ENCODE data around the gene HOXD9.

DNA sequence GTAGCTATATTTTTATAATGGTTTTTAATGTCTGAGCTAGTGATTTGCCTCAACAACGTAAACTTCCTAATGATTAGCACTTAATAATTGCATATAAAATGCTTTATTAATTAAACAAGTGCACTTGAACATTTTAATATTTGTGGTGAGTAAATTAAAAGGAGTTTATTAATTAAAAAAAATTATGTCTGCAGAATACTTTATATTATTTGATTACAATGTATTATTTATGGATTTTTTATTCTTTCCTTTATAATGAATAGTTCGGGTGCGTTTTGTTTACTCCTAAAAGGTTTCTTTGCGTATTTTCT lies 9.3 kb downstream of the HOXD9 start:
- TF ChIP-seq FOSL2 (IDR thresholded peaks at IDR 0.05; ENCODE audit: borderline replicate concordance, low read depth) (no peak), TAF1 (IDR thresholded peaks at IDR 0.05; ENCODE audit: borderline replicate concordance, low read depth, low read length) (no peak), JUND (IDR thresholded peaks at IDR 0.05) (no peak), EP300 (IDR thresholded peaks at IDR 0.05; ENCODE audit: borderline replicate concordance in 1 of 2, low read depth in 1 of 2, low read length in 1 of 2) (no peak), RAD21 (IDR thresholded peaks at IDR 0.05; ENCODE audit: low read length) (no peak), YY1 (IDR thresholded peaks at IDR 0.05; ENCODE audit: low read depth) (no peak), MXI1 (IDR thresholded peaks at IDR 0.05; ENCODE audit: low read depth, low read length) (no peak), RFX5 (IDR thresholded peaks at IDR 0.05; ENCODE audit: low read length) (no peak), POLR2AphosphoS5 (IDR thresholded peaks at IDR 0.05; ENCODE audit: low read depth, low read length) (no peak)
- TF ChIP-seq, protein P1, sequence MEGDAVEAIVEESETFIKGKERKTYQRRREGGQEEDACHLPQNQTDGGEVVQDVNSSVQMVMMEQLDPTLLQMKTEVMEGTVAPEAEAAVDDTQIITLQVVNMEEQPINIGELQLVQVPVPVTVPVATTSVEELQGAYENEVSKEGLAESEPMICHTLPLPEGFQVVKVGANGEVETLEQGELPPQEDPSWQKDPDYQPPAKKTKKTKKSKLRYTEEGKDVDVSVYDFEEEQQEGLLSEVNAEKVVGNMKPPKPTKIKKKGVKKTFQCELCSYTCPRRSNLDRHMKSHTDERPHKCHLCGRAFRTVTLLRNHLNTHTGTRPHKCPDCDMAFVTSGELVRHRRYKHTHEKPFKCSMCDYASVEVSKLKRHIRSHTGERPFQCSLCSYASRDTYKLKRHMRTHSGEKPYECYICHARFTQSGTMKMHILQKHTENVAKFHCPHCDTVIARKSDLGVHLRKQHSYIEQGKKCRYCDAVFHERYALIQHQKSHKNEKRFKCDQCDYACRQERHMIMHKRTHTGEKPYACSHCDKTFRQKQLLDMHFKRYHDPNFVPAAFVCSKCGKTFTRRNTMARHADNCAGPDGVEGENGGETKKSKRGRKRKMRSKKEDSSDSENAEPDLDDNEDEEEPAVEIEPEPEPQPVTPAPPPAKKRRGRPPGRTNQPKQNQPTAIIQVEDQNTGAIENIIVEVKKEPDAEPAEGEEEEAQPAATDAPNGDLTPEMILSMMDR (IDR thresholded peaks at IDR 0.05) = no peak
- TF ChIP-seq, protein P2, sequence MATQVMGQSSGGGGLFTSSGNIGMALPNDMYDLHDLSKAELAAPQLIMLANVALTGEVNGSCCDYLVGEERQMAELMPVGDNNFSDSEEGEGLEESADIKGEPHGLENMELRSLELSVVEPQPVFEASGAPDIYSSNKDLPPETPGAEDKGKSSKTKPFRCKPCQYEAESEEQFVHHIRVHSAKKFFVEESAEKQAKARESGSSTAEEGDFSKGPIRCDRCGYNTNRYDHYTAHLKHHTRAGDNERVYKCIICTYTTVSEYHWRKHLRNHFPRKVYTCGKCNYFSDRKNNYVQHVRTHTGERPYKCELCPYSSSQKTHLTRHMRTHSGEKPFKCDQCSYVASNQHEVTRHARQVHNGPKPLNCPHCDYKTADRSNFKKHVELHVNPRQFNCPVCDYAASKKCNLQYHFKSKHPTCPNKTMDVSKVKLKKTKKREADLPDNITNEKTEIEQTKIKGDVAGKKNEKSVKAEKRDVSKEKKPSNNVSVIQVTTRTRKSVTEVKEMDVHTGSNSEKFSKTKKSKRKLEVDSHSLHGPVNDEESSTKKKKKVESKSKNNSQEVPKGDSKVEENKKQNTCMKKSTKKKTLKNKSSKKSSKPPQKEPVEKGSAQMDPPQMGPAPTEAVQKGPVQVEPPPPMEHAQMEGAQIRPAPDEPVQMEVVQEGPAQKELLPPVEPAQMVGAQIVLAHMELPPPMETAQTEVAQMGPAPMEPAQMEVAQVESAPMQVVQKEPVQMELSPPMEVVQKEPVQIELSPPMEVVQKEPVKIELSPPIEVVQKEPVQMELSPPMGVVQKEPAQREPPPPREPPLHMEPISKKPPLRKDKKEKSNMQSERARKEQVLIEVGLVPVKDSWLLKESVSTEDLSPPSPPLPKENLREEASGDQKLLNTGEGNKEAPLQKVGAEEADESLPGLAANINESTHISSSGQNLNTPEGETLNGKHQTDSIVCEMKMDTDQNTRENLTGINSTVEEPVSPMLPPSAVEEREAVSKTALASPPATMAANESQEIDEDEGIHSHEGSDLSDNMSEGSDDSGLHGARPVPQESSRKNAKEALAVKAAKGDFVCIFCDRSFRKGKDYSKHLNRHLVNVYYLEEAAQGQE (IDR thresholded peaks at IDR 0.05; ENCODE audit: low read depth, low read length) = no peak
